Measurements from ENCODE around the gene MRPL1.
"Not testable (repeated sequence)": the region's sequence is repeated elsewhere in the genome, so short reads cannot be mapped to it uniquely, and the experiment has no call there.

Gene MRPL1

DNA sequence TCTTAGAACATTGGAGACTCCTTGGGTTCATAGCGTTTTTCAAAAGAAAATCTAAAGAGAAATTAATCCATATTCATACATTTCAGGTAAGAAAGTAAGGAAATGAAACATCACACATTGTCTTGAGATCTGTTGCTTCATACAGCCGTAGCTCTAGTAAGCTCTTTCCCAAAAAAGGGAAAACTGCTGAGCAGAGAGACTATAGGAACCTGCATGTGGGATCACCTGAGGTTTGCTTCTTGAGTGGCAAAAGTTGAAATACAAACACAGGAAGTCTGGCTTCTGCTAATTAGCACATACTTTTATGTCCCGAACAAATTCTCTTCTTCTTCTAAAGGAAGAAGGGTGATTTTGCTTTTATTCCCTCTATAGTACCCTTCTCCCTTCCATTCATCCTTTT lies 57.7 kb downstream of the MRPL1 start:
- no peak for DNase-seq

DNA sequence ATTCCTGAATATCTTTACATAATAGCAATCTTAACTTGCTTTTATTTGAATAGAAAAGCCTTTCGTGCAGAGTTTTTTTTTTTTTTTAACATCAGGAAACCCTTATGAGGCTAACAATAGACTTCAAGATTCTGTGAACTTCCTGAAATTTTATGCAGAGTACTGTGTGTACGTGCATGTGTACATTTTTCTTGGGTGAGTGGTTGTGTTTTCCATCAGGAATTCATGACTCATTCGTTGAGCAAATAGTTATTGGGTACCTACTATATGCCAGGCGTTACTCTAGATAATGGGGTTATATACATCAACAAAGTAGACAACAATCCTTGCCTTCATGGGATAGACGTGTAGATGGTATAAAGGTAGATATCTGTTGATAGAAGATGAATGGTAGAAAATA lies 59.1 kb downstream of the MRPL1 start:
- no peak for DNase-seq

- DNase-seq: no peak
Observed at GRCh38 chr4:77922158-77923094, 59.8 kb downstream of the MRPL1 start.

GRCh38 chr4:77927991-77928925 lies 65.6 kb downstream of the MRPL1 start:
- peak; percentile 18 for DNase-seq

GRCh38 chr4:77930154-77930639 lies 67.6 kb downstream of the MRPL1 start:
- no peak for DNase-seq

- DNase-seq: no peak
Observed at GRCh38 chr4:77930876-77931275, 68.2 kb downstream of the MRPL1 start.

GRCh38 chr4:77931452-77932135 lies 69.0 kb downstream of the MRPL1 start:
- DNase-seq: no peak

GRCh38 chr4:77938560-77938959 lies 75.9 kb downstream of the MRPL1 start:
- DNase-seq: no peak

DNA sequence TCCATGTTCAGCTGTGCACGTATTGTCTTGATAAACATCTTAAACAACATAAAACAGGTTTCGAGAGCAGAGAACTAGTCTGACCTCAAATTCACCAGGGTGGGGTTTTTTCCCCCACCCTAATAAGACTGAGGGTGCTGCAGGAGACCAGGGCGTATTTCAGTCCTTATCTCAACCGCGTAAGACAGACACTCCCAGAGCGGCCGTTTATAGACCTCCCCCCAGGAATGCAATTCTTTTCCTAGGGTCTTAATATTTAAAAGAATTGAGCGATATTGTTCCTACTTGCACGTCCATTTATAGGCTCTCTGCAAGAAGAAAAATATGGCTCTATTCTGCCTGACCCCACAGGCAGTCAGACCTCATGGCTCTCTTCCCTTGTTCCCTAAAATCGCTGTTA lies 83.3 kb downstream of the MRPL1 start:
- not testable (repeated sequence) for DNase-seq

GRCh38 chr4:77950203-77950602 lies 87.6 kb downstream of the MRPL1 start:
- DNase-seq: no peak

DNA sequence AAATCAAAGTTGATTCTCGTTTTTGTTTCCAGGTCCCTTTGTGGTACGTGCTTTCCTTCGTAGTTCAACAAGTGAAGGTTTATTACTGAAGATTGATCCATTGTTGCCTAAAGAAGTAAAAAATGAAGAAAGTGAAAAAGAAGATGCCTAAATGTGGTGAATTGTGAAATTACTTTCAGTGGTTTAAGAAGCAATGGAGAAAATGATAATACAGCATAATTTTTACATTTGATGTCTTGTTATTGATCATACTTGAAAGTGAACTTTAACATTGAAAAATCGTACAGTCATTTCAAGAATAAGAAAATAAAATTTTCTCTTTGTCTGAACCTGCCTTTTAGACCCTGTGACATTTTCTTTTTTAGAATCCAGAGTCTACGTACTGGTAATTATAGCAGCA lies 89.8 kb downstream of the MRPL1 start:
- DNase-seq: no peak

DNA sequence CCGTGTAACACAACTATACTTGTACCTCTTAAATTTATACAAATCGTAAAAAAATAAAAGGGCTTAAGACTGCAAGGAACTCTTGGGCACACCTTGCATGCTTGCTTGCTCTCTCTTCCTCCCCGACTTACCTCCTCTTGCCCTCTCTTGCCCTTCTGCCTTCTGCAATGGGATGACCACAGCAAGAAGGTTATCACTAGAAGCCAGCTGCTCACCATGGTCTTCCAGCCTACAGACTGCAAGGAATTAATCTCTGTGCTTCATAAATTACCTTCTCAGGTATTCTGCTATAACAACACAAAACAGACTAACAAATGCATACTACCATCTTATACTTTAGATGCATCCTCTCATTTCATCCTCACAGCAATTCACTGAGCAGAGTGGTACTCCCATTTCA lies 92.1 kb downstream of the MRPL1 start:
- no peak for DNase-seq

- DNase-seq: no peak
Observed at GRCh38 chr4:77956917-77957316, 94.3 kb downstream of the MRPL1 start.

GRCh38 chr4:77958897-77959296 lies 96.3 kb downstream of the MRPL1 start:
- DNase-seq: no peak

DNA sequence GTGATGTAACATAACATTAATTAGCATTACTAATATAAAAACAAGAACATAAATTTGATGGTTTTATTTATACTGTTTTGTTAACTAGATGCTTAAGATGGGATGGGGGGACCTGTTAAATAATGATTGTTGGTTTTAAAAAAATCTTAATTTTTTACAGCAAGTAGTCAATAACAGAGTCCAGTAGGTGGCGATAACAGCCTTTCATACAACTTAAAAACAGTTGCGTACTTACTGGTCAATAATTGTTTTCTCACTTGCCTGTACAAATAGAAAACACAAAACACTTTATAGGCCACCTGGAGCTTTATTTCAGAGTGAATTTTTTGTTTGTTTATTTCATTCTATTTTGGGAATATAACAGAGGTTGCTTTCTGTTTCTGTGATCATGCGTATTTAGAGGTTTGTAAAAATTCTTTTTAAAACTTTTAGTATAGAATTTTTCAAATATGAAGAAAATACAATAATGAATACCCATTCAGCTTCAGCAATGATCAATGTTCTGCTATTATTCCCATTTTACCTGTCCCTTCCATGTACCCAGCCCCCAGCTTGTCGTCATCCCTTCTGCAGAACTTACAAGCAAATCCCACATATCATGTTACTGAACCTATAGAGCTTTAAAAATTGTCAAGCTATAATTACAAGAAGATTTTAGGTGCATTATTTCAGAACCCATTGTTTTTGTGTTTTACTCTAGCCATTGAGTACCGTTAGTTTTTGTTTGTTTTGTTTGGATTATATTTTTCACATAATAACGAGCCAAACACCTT lies 97.1 kb downstream of the MRPL1 start:
- peak; percentile 77 for DNase-seq

GRCh38 chr4:77960367-77960766 lies 97.7 kb downstream of the MRPL1 start:
- no peak for DNase-seq

DNA sequence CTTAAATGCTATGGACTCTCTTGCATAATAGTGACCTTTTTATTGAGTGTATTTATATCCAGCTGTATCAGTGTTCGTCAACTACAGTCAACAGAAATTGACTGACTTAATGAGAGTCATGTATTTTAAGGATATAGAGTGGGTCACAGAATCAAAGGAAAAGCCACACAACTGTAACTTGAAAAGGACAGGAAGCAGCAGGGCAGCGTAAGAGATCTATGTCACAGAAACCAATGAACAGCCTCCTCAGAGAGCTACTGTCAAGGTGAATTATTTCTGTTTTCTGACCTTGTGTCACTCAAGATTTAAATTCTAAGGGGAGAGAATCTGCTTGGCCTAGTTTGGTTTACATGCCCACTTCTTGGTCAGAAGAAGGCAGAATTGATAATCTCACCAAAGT lies 100.4 kb downstream of the MRPL1 start:
- DNase-seq: no peak

GRCh38 chr4:77973657-77974056 lies 111.0 kb downstream of the MRPL1 start:
- not testable (repeated sequence) for DNase-seq

DNA sequence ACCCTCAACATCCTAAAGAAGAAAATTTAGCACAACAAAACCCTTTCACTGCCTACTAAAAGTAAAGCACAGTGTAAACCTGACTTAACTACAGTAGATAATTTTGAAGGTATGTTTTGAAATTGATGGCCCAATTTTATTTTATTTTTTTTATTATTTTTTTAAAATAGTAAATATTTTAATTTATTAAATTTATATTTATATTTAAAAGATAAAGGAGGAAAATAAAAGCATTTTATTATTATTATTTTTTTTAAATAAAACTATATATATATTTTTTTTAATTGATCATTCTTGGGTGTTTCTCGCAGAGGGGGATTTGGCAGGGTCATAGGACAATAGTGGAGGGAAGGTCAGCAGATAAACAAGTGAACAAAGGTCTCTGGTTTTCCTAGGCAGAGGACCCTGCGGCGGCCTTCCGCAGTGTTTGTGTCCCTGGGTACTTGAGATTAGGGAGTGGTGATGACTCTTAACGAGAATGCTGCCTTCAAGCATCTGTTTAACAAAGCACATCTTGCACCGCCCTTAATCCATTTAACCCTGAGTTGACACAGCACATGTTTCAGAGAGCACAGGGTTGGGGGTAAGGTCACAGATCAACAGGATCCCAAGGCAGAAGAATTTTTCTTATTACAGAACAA lies 120.4 kb downstream of the MRPL1 start:
- not testable (repeated sequence) for DNase-seq

- not testable (repeated sequence) for DNase-seq
Observed at GRCh38 chr4:77983612-77984311, 121.1 kb downstream of the MRPL1 start.

GRCh38 chr4:77989968-77990367 lies 127.3 kb downstream of the MRPL1 start:
- DNase-seq: no peak

All from eye (tissue), 1 donor.